ENCODE results near the gene ACHE.
"Not testable (repeated sequence)": the region's sequence is repeated elsewhere in the genome, so short reads cannot be mapped to it uniquely, and the experiment has no call there.

ACHE gene

GRCh38 chr7:100895701-100895955, at the start of gene ACHE:
ACHE (minus strand) TSS chr7:100895888; CDS start chr7:100894232, 1,656 bp downstream.
- DNase-seq (ENCODE audit: low read depth): no peak

DNA sequence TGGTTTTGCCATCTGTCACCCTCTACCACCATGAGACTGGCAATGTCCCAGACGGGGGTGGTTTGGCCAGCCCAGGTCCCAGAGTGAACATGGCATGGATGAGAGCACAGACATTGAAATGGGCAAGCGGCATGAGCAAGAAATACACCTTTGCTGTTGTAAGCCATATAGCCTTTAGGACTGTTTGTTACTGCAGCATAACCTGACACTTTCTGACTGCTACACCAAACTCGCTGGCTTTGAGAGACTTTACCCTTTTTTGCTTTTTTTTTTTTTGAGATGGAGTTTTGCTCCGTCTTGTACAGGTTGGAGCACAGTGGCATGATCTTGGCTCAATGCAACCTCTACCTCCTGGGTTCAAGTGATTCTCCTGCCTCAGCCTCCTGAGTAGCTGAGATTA, 48.5 kb upstream of the ACHE start:
- no peak for DNase-seq (ENCODE audit: low read depth)

GRCh38 chr7:100943693-100944092, 48.0 kb upstream of the ACHE start:
- no peak for DNase-seq (ENCODE audit: low read depth)

- DNase-seq (ENCODE audit: low read depth): no peak
Measured at GRCh38 chr7:100942045-100942774, 46.5 kb upstream of the ACHE start.

- DNase-seq (ENCODE audit: low read depth): not testable (repeated sequence)
Measured at GRCh38 chr7:100936167-100936566, 40.5 kb upstream of the ACHE start.

- DNase-seq (ENCODE audit: low read depth): not testable (repeated sequence)
Measured at GRCh38 chr7:100935381-100935780, 39.7 kb upstream of the ACHE start.

DNA sequence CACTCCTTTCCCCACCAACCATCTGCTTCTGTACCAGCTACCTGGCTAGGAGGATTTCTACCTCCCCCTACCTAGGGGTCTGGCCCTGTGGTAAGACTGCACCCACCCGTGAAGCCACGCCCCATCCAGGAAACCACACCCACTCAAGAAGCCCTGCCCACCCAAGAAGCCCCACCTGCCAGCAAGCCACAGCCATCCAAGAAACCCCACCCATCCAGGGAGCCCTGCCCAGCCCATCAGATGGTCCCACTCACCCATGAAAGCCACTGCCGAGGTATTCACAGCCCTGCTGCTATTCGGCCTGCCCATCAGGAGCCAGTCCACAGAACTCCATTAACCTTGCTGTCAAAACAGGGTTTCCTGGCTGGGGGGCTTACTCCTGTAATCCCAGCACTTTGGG, 38.0 kb upstream of the ACHE start:
- no peak for DNase-seq (ENCODE audit: low read depth)

DNA sequence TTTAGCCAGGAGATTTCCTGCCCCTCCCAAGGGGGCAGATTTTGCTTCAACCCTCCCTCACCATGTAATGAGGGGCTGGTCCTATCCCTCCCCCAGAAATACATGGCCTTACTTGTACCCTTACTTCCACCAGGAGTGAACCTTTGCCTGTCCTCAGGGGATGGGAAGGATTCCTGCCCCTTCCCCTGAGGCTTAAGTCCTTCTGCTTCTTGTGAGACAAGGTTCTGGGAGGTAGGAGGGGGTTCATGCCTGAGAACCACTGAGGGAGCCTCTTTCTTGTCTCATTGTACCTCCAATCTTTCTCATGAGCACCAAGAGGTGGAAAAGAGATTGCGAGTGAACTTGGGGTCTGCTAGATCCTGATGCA, 34.1 kb upstream of the ACHE start:
- no peak for DNase-seq (ENCODE audit: low read depth)

- not testable (repeated sequence) for DNase-seq (ENCODE audit: low read depth)
Measured at GRCh38 chr7:100923616-100924015, 27.9 kb upstream of the ACHE start.

DNA sequence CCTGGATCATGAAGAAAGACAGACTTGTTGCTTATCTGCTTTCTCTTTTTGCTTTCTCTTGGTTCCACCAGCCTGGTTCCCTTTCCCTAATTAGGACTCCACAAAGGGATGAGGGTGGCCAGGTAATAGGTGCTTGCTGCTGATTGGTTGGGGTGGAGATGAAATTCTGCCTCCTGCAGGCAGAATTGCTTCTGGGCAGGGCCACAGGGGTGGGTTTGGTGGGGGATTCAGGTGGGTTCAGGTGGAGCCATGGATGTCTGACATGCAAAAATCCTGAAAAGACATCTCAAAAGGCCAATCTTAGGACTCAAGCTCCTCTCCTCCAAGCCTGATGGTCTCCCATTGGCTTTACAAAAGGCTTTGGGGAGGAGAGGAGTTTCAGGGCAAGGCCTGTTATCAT, 25.4 kb upstream of the ACHE start:
- DNase-seq (ENCODE audit: low read depth): no peak

GRCh38 chr7:100919779-100920437, 24.2 kb upstream of the ACHE start:
- DNase-seq (ENCODE audit: low read depth): not testable (repeated sequence)

- not testable (repeated sequence) for DNase-seq (ENCODE audit: low read depth)
Measured at GRCh38 chr7:100919335-100919734, 23.6 kb upstream of the ACHE start.

GRCh38 chr7:100914879-100915447, 19.3 kb upstream of the ACHE start:
- DNase-seq (ENCODE audit: low read depth): no peak

DNA sequence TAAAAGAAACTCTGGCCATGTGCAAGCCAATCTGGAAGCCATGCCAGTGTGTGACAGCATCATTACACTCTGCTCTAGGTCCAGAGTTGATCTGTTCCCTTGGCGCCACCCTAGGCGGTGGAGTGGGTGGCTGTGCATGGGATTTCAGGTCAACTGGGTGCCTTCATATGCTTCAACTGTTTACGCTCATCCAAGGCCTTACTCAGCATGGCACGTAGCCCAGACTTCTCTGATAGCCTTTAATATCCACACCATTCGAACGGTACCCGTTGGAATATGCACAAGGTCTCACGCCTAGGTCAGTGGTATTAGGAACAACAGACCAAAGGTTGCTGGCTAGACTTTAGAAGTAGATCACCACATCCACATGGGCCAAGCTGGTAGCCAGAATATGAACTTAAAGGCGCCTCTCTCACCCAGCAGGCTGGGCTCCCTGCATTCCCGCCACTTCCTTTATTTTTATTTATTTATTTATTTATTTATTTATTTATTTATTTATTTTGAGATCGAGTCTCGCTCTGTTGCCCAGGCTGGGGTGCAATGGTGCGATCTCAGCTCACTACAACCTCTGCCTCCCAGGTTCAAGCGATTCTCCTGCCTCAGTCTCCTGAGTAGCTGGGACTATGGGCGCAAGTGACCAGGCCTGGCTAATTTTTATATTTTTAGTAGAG, 18.7 kb upstream of the ACHE start:
- DNase-seq (ENCODE audit: low read depth): no peak

- no peak for DNase-seq (ENCODE audit: low read depth)
Measured at GRCh38 chr7:100911484-100911883, 15.8 kb upstream of the ACHE start.

- DNase-seq (ENCODE audit: low read depth): not testable (repeated sequence)
Measured at GRCh38 chr7:100910443-100910842, 14.8 kb upstream of the ACHE start.

DNA sequence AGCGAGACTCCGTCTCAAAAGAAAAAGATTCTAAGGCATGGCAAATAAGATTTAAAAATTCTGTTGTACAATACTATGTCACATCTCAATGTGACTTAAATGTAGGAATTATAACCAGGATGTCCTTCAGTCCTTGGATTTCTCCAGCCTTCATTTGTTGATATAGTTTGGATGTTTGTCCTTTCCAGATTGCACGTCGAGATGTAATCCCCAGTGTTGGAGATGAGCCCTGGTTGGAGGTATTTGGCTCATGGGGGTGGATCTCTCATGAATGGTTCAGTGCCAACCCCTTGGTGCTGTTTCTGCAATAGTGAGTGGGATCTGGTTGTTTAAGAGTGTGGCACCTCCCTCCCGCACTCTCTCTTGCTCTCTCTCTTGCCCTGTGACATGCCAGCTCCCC, 12.8 kb upstream of the ACHE start:
- DNase-seq (ENCODE audit: low read depth): no peak

DNA sequence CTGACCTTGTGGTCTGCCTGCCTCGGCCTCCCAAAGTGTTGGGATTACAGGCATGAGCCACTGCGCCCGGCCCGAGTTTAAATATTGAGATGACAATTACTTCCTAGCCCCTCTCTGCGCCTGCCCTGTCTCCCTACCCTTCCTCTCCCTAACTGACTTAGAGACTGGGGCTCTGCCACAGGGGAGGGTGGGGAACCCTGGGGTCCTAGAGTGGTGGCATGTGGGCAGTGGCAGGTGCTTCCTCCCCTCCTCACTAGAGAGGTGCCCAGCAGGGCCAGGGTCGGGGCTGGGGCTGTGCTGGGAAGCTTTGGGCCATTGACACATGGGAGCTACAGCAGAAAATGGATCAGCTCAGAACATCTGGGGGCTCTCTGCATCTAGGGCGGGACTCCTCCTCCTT, 7.0 kb upstream of the ACHE start:
- no peak for DNase-seq (ENCODE audit: low read depth)

DNA sequence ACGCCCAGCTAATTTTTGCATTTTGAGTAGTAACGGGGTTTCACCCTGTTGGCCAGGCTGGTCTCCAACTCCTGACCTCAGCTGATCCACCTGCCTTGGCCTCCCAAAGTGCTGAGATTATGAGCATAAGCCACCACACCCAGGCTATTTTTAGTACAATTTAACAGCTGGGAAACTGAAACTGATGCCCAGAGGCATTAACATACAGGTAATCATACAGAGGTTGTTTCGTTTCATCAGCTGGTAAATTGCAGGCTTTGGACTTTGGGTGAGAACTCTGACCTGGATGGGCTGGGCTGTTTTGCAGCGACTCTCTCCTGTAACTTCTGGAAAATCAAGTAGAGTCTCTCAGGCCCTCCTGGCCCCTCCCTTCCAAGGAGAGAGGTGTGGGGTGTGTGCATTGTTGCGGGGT, 6.2 kb upstream of the ACHE start:
- no peak for DNase-seq (ENCODE audit: low read depth)

- DNase-seq (ENCODE audit: low read depth): no peak
Measured at GRCh38 chr7:100900978-100901377, 5.3 kb upstream of the ACHE start.

GRCh38 chr7:100899432-100899831, 3.7 kb upstream of the ACHE start:
- no peak for DNase-seq (ENCODE audit: low read depth)

- DNase-seq (ENCODE audit: low read depth): no peak
Measured at GRCh38 chr7:100897772-100898454, 2.2 kb upstream of the ACHE start.

Data from HS-27A (cell line).